Measurements from ENCODE around the gene TLE4.
A peak's percentile ranks its signal among the peaks of the same experiment; 100 is the strongest.

Gene TLE4

GRCh38 chr9:79572032-79572607 is 355 bp downstream of the TLE4 start:
- peak; percentile 16 for DNase-seq (ENCODE audit: low spot score)

GRCh38 chr9:79572608-79573411 is 1.0 kb downstream of the TLE4 start:
- DNase-seq (ENCODE audit: low spot score) = peak; percentile 29

GRCh38 chr9:79573412-79573923 is 1.7 kb downstream of the TLE4 start:
- peak; percentile 16 for DNase-seq (ENCODE audit: low spot score)

GRCh38 chr9:79574136-79574535 is 2.4 kb downstream of the TLE4 start:
- DNase-seq (ENCODE audit: low spot score) = no peak

GRCh38 chr9:79574781-79575180 is 3.0 kb downstream of the TLE4 start:
- DNase-seq (ENCODE audit: low spot score) = no peak

GRCh38 chr9:79575547-79575946 is 3.8 kb downstream of the TLE4 start:
- DNase-seq (ENCODE audit: low spot score) = no peak

- DNase-seq (ENCODE audit: low spot score) = no peak
These were observed 6.4 kb downstream of the TLE4 start for GRCh38 chr9:79577969-79578723.

- no peak for DNase-seq (ENCODE audit: low spot score)
These were observed 7.1 kb downstream of the TLE4 start for GRCh38 chr9:79578891-79579290.

GRCh38 chr9:79579624-79580023 is 7.9 kb downstream of the TLE4 start:
- DNase-seq (ENCODE audit: low spot score) = no peak

- DNase-seq (ENCODE audit: low spot score) = no peak
These were observed 8.3 kb downstream of the TLE4 start for GRCh38 chr9:79580055-79580454.

- DNase-seq (ENCODE audit: low spot score) = no peak
These were observed 9.6 kb downstream of the TLE4 start for GRCh38 chr9:79581388-79581787.

GRCh38 chr9:79581794-79582193 is 10.0 kb downstream of the TLE4 start:
- DNase-seq (ENCODE audit: low spot score) = no peak

GRCh38 chr9:79583952-79584654 is 12.3 kb downstream of the TLE4 start:
- no peak for DNase-seq (ENCODE audit: low spot score)

GRCh38 chr9:79584655-79584982 is 12.9 kb downstream of the TLE4 start:
- DNase-seq (ENCODE audit: low spot score) = no peak

- DNase-seq (ENCODE audit: low spot score) = no peak
These were observed 16.9 kb downstream of the TLE4 start for GRCh38 chr9:79588488-79589223.

- no peak for DNase-seq (ENCODE audit: low spot score)
These were observed 19.7 kb downstream of the TLE4 start for GRCh38 chr9:79591458-79591857.

GRCh38 chr9:79592726-79593493 is 21.1 kb downstream of the TLE4 start:
- DNase-seq (ENCODE audit: low spot score) = no peak

- no peak for DNase-seq (ENCODE audit: low spot score)
These were observed 27.0 kb downstream of the TLE4 start for GRCh38 chr9:79598562-79599345.

GRCh38 chr9:79600466-79600865 is 28.7 kb downstream of the TLE4 start:
- no peak for DNase-seq (ENCODE audit: low spot score)
